ENCODE data around the gene KLF16. TPM values are rescaled to one million over a fixed set of nuclear protein-coding genes. Genes with fewer than 3 reads are reported as not detected.

Gene KLF16
- total RNA-seq, 1 experiment from 2014 or later: 64.0 TPM

DNA sequence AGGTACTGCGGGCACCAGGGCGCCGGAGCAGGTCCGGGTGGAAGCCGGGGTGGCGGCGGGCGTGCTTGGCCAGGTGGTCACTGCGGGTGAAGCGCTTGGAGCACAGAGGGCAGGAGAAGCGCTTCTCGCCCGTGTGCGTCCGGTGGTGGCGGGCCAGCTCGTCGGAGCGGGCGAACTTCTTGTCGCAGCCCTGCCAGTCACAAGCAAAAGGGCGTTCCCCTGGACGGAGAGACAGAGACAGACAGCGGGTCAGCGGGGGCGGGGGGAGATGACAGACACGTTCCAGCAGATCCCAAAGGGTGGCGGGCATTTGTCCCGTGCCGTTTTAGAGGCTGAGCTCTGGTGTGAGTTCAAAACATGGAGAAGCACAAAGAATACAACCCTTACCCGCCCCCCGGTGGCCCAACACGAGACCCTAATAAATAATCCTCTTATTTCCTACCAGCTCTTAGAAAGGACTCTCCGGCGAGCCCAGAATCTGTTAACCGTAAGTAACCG lies 8.8 kb downstream of the KLF16 start:
- H3K27me3 Mint-ChIP-seq (ENCODE audit: low read depth): no peaks in the 10 kb centered on the region; the same call in 1 of the 2 replicates
- DNase-seq (ENCODE audit: low spot score) (peak; percentile 46), ATAC-seq (no peak)
- no peaks in the 10 kb centered on the region for H3K9me3 Mint-ChIP-seq
- peaks cover 46% of the 10 kb centered on the region for H3K4me1 Mint-ChIP-seq
- ChIA-PET POLR2A (interaction anchor here (1.5 kb wide), 2 partner anchors 10 to 22 kb away, joined by 4 to 6 read pairs; no protein-coding TSS in a partner anchor), CTCF (interaction anchor here (0.6 to 8.2 kb wide), 17 partner anchors 10 to 1908 kb away, joined by 3 to 70 read pairs (median 5); partner anchors contain the start of gene ABHD17A)
- H3K36me3 Mint-ChIP-seq: no peaks in the 10 kb centered on the region
- H3K27ac Mint-ChIP-seq: peak overlapping the region; percentile 91
- peak overlapping the region; percentile 63 for H3K4me3 Mint-ChIP-seq
- TF ChIP-seq RORB (CRISPR knock-in tag; IDR thresholded peaks at IDR 0.05) (no peak), MXD4 (CRISPR knock-in tag; IDR thresholded peaks at IDR 0.05; ENCODE audit: borderline replicate concordance) (no peak), TEAD1 (CRISPR knock-in tag; IDR thresholded peaks at IDR 0.05) (no peak), JAZF1 (CRISPR knock-in tag; IDR thresholded peaks at IDR 0.05) (no peak), SP1 (CRISPR knock-in tag; conservative IDR thresholded peaks at IDR 0.05) (no peak), ATF1 (CRISPR knock-in tag; IDR thresholded peaks at IDR 0.05) (no peak), ZNF138 (CRISPR knock-in tag; conservative IDR thresholded peaks at IDR 0.05) (no peak), TP53 (CRISPR knock-in tag; IDR thresholded peaks at IDR 0.05) (no peak), TCF7 (CRISPR knock-in tag; IDR thresholded peaks at IDR 0.05; ENCODE audit: low read depth) (no peak), ZNF121 (CRISPR knock-in tag; IDR thresholded peaks at IDR 0.05) (no peak)
- TF ChIP-seq, protein P1, sequence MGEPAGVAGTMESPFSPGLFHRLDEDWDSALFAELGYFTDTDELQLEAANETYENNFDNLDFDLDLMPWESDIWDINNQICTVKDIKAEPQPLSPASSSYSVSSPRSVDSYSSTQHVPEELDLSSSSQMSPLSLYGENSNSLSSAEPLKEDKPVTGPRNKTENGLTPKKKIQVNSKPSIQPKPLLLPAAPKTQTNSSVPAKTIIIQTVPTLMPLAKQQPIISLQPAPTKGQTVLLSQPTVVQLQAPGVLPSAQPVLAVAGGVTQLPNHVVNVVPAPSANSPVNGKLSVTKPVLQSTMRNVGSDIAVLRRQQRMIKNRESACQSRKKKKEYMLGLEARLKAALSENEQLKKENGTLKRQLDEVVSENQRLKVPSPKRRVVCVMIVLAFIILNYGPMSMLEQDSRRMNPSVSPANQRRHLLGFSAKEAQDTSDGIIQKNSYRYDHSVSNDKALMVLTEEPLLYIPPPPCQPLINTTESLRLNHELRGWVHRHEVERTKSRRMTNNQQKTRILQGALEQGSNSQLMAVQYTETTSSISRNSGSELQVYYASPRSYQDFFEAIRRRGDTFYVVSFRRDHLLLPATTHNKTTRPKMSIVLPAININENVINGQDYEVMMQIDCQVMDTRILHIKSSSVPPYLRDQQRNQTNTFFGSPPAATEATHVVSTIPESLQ (CRISPR knock-in tag; IDR thresholded peaks at IDR 0.05): no peak
- TF ChIP-seq, protein P2, sequence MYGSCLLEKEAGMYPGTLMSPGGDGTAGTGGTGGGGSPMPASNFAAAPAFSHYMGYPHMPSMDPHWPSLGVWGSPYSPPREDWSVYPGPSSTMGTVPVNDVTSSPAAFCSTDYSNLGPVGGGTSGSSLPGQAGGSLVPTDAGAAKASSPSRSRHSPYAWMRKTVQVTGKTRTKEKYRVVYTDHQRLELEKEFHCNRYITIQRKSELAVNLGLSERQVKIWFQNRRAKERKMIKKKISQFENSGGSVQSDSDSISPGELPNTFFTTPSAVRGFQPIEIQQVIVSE (CRISPR knock-in tag; IDR thresholded peaks at IDR 0.05; ENCODE audit: borderline replicate concordance): no peak
- TF ChIP-seq, protein P3, sequence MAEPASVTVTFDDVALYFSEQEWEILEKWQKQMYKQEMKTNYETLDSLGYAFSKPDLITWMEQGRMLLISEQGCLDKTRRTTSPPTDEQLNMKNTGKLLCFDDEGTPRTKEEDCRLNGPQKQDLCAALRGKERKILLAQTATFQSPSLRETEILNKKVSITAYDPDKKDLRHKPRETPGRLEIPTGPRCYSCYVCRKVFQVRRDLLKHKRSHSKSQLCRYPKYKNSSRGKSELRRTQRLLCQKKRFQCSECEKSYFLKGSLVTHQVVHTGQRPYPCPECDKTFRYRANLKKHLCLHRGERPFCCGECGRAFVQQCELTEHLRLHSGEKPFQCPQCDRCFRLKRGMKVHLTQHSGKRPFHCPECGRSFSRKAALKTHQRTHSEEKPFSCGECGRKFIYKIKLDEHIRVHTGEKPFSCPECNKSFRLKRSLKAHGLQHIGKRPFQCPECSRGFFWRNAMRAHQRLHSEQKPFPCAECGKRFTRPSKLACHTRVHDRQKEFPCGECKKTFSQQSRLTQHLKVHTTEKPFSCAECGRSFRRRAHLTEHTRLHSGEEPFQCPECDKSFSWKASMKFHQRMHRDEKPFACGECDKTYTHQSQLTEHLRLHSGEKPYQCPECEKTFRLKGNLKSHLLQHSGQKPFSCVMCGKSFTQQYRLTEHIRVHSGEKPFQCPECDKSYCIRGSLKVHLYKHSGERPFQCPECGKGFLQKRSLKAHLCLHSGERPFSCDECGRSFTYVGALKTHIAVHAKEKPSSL (CRISPR knock-in tag; conservative IDR thresholded peaks at IDR 0.05): no peak

DNA sequence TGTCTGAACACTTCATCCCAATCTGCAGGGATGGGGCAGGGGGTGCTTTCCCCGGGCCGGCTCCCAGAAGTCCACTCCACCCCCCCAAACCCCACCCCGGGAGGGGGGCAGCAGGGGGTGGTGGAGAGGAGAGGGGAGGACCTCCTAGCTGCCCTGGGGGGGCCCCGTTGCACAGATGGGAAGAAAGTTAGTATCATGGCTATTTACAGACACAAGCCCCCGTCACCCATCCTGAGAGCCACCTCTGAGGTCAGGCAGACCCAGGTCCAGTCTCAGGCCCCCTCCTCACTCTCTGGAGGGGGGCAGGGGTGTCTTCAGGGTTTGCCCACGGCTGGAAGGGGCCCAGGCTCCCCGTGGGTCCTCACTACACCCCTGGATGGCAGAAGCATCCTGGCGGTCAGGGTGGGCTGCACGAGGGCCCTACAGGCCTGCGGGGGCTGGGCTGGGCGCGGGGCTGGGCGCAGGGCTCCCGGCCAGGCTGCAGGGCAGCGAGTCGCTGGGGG lies 9.3 kb downstream of the KLF16 start:
- ChIA-PET CTCF (interaction anchor here (0.6 to 8.2 kb wide), 6 partner anchors 9 to 413 kb away, joined by 4 to 70 read pairs (median 11); no protein-coding TSS in a partner anchor), POLR2A (interaction anchor here (1.5 kb wide), 2 partner anchors 11 to 22 kb away, joined by 4 to 6 read pairs; no protein-coding TSS in a partner anchor)
- ATAC-seq: no peak
- no peak for DNase-seq (ENCODE audit: low spot score)
- no peaks in the 10 kb centered on the region for H3K9me3 Mint-ChIP-seq
- H3K36me3 Mint-ChIP-seq: no peaks in the 10 kb centered on the region
- H3K4me1 Mint-ChIP-seq: peaks cover 41% of the 10 kb centered on the region
- H3K27ac Mint-ChIP-seq: no peak overlapping the region
- no peaks in the 10 kb centered on the region for H3K27me3 Mint-ChIP-seq (ENCODE audit: low read depth)
- TF ChIP-seq, protein P4, sequence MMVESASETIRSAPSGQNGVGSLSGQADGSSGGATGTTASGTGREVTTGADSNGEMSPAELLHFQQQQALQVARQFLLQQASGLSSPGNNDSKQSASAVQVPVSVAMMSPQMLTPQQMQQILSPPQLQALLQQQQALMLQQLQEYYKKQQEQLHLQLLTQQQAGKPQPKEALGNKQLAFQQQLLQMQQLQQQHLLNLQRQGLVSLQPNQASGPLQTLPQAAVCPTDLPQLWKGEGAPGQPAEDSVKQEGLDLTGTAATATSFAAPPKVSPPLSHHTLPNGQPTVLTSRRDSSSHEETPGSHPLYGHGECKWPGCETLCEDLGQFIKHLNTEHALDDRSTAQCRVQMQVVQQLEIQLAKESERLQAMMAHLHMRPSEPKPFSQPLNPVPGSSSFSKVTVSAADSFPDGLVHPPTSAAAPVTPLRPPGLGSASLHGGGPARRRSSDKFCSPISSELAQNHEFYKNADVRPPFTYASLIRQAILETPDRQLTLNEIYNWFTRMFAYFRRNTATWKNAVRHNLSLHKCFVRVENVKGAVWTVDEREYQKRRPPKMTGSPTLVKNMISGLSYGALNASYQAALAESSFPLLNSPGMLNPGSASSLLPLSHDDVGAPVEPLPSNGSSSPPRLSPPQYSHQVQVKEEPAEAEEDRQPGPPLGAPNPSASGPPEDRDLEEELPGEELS (CRISPR knock-in tag; IDR thresholded peaks at IDR 0.05): no peak
- TF ChIP-seq, protein P3 (CRISPR knock-in tag; conservative IDR thresholded peaks at IDR 0.05): no peak
- TF ChIP-seq SOX15 (CRISPR knock-in tag; IDR thresholded peaks at IDR 0.05) (no peak), HMGA2 (CRISPR knock-in tag; IDR thresholded peaks at IDR 0.05) (no peak)
- TF ChIP-seq, protein P5, sequence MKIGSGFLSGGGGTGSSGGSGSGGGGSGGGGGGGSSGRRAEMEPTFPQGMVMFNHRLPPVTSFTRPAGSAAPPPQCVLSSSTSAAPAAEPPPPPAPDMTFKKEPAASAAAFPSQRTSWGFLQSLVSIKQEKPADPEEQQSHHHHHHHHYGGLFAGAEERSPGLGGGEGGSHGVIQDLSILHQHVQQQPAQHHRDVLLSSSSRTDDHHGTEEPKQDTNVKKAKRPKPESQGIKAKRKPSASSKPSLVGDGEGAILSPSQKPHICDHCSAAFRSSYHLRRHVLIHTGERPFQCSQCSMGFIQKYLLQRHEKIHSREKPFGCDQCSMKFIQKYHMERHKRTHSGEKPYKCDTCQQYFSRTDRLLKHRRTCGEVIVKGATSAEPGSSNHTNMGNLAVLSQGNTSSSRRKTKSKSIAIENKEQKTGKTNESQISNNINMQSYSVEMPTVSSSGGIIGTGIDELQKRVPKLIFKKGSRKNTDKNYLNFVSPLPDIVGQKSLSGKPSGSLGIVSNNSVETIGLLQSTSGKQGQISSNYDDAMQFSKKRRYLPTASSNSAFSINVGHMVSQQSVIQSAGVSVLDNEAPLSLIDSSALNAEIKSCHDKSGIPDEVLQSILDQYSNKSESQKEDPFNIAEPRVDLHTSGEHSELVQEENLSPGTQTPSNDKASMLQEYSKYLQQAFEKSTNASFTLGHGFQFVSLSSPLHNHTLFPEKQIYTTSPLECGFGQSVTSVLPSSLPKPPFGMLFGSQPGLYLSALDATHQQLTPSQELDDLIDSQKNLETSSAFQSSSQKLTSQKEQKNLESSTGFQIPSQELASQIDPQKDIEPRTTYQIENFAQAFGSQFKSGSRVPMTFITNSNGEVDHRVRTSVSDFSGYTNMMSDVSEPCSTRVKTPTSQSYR (CRISPR knock-in tag; IDR thresholded peaks at IDR 0.05): no peak
- TF ChIP-seq, protein P1 (CRISPR knock-in tag; IDR thresholded peaks at IDR 0.05): no peak
- no peak overlapping the region for H3K4me3 Mint-ChIP-seq

All from WTC11 (cell line).